ENCODE results near the gene KLK8.

GRCh38 chr19:50979758-50980157 lies 21.6 kb downstream of the KLK8 start:
- no peak for TF ChIP-seq CTCF (IDR thresholded peaks at IDR 0.05)
- TF ChIP-seq POLR2A (IDR thresholded peaks at IDR 0.05), result no peak
- TF ChIP-seq POLR2AphosphoS5 (IDR thresholded peaks at IDR 0.05), result no peak
- TF ChIP-seq EP300 (IDR thresholded peaks at IDR 0.05), result no peak

All from suprapubic skin (tissue), 4 donors.